Measurements from ENCODE around the gene F11. TPM values are rescaled to one million over a fixed set of nuclear protein-coding genes. Genes with fewer than 3 reads are reported as not detected.
"Not testable (repeated sequence)": the region's sequence is repeated elsewhere in the genome, so short reads cannot be mapped to it uniquely, and the experiment has no call there.

F11 gene
- total and polyA plus RNA-seq, 9 of the 15 experiments (the other 6 are each of a cell fraction or from before 2014, with no cell fraction given): not detected

GRCh38 chr4:186318481-186318880 is 52.5 kb downstream of the F11 start:
- POLR2A ChIA-PET: interaction anchor here (0.7 to 0.8 kb wide), 2 partner anchors 10 to 1363 kb away, joined by 3 to 4 read pairs; no protein-coding TSS in a partner anchor
- intact Hi-C loops (cut with micrococcal nuclease): no loop called here
- CTCF ChIA-PET (ENCODE audit: low intra/inter-chr PET ratio): no interaction called here
- H2AFZ ChIP-seq (ENCODE audit: low read depth, low read length): no peak overlapping the region
- H3K9ac ChIP-seq (ENCODE audit: insufficient read depth in 1 of 2, low read depth in 2 of 2, low read length in 2 of 2): no peak overlapping the region
- no TSS peak for BruUV-seq (replicated peaks)
- under 1% methylated on average over 6 of the region's 6 CpGs for WGBS (ENCODE audit: insufficient coverage, low coverage, missing lambda C conversion rate)
- in situ Hi-C loops (cut with MboI): no loop called here
- H3K79me2 ChIP-seq (ENCODE audit: control insufficient read depth, insufficient read depth, low read length): no peaks in the 10 kb centered on the region
- H3K9me1 ChIP-seq (ENCODE audit: control insufficient read depth, insufficient read depth, low read length): no peaks in the 10 kb centered on the region
- H3K27ac ChIP-seq (ENCODE audit: extremely low read depth, low read depth, low read length): no peak overlapping the region
- peaks cover 6 to 7% of the 10 kb centered on the region in 2 experiments; a peak in 4 of 5 replicates for H3K27me3 ChIP-seq (ENCODE audit: control insufficient read depth in 2 of 2, insufficient read depth in 2 of 2, low read length in 2 of 2)
- H3K36me3 ChIP-seq (ENCODE audit: control insufficient read depth, insufficient read depth, low read length): no peaks in the 10 kb centered on the region
- H3K4me2 ChIP-seq (ENCODE audit: insufficient read depth, low read length): no peak overlapping the region
- ATAC-seq (no peak), DNase-seq (ENCODE audit: extremely low read depth in 1 of 4, low spot score in 3 of 4) (no peak), FAIRE-seq (no peak)
- H3K4me3 ChIP-seq: no peak overlapping the region
- H3K9me3 ChIP-seq (replicated peaks; ENCODE audit: control insufficient read depth, insufficient read depth, low read depth, low read length): no peaks in the 10 kb centered on the region
- no peak for TF ChIP-seq TFE3 (CRISPR knock-in tag; IDR thresholded peaks at IDR 0.05)
- no peak for TF ChIP-seq KAT8 (IDR thresholded peaks at IDR 0.05; ENCODE audit: low read depth)
- no peak for TF ChIP-seq ARID2 (IDR thresholded peaks at IDR 0.05)
- no peak for TF ChIP-seq FOXJ2 (tag; IDR thresholded peaks at IDR 0.05)
- no peak for TF ChIP-seq HDGF (IDR thresholded peaks at IDR 0.05)
- no peaks in the 10 kb centered on the region for H3K4me1 ChIP-seq (replicated peaks in 1 of 2; ENCODE audit: control insufficient read depth in 2 of 2, insufficient read depth in 2 of 2, low read length in 2 of 2)
- H4K20me1 ChIP-seq (replicated peaks; ENCODE audit: control insufficient read depth, insufficient read depth, low read length): no peaks in the 10 kb centered on the region

GRCh38 chr4:186324660-186325059 is 58.7 kb downstream of the F11 start:
- H3K9me1 ChIP-seq (ENCODE audit: control insufficient read depth, insufficient read depth, low read length); H3K4me2 ChIP-seq (ENCODE audit: insufficient read depth, low read length); CTCF ChIA-PET (ENCODE audit: low intra/inter-chr PET ratio); H4K20me1 ChIP-seq (replicated peaks; ENCODE audit: control insufficient read depth, insufficient read depth, low read length); ATAC-seq; DNase-seq (ENCODE audit: extremely low read depth in 1 of 4, low spot score in 3 of 4); H3K27ac ChIP-seq (ENCODE audit: extremely low read depth, low read depth, low read length); H3K36me3 ChIP-seq (ENCODE audit: control insufficient read depth, insufficient read depth, low read length); H2AFZ ChIP-seq (ENCODE audit: low read depth, low read length); H3K4me1 ChIP-seq (replicated peaks in 1 of 2; ENCODE audit: control insufficient read depth in 2 of 2, insufficient read depth in 2 of 2, low read length in 2 of 2); BruUV-seq (replicated peaks); H3K9ac ChIP-seq (ENCODE audit: insufficient read depth in 1 of 2, low read depth in 2 of 2, low read length in 2 of 2); FAIRE-seq; POLR2A ChIA-PET; H3K9me3 ChIP-seq (replicated peaks; ENCODE audit: control insufficient read depth, insufficient read depth, low read depth, low read length); H3K79me2 ChIP-seq (ENCODE audit: control insufficient read depth, insufficient read depth, low read length); H3K4me3 ChIP-seq: not testable (repeated sequence)
- in situ Hi-C loops (cut with MboI) (loop anchor here (10.0 kb wide), 1 partner anchor 1330 kb away; no protein-coding TSS in a partner anchor), intact Hi-C loops (cut with micrococcal nuclease) (loop anchor here (5.0 kb wide), 1 partner anchor 1183 kb away; no protein-coding TSS in a partner anchor)
- H3K27me3 ChIP-seq (ENCODE audit: control insufficient read depth in 2 of 2, insufficient read depth in 2 of 2, low read length in 2 of 2): peaks cover 7 to 26% of the 10 kb centered on the region in 2 experiments
- WGBS (ENCODE audit: insufficient coverage, low coverage, missing lambda C conversion rate): 8% methylated on average over 24 of the region's 33 CpGs
